ENCODE results near the gene ITGA2B.
"Not testable (repeated sequence)": the region's sequence is repeated elsewhere in the genome, so short reads cannot be mapped to it uniquely, and the experiment has no call there.

ITGA2B gene

DNA sequence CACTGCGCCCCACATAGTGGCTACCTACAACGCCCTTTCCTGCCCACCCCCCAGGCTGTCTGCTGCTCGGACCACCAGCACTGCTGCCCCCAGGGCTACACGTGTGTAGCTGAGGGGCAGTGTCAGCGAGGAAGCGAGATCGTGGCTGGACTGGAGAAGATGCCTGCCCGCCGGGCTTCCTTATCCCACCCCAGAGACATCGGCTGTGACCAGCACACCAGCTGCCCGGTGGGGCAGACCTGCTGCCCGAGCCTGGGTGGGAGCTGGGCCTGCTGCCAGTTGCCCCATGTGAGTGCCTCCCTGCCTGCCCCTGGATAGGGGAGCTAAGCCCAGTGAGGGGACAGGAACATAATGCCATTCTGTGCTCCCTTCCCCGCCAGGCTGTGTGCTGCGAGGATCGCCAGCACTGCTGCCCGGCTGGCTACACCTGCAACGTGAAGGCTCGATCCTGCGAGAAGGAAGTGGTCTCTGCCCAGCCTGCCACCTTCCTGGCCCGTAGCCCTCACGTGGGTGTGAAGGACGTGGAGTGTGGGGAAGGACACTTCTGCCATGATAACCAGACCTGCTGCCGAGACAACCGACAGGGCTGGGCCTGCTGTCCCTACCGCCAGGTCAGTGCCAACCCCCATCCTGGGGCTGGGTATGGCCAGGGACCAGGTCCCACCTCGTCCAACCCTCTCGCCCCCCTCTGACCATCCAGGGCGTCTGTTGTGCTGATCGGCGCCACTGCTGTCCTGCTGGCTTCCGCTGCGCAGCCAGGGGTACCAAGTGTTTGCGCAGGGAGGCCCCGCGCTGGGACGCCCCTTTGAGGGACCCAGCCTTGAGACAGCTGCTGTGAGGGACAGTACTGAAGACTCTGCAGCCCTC, 37.3 kb downstream of the ITGA2B start:
- DNase-seq (ENCODE audit: low read depth, low spot score), result no peak

DNA sequence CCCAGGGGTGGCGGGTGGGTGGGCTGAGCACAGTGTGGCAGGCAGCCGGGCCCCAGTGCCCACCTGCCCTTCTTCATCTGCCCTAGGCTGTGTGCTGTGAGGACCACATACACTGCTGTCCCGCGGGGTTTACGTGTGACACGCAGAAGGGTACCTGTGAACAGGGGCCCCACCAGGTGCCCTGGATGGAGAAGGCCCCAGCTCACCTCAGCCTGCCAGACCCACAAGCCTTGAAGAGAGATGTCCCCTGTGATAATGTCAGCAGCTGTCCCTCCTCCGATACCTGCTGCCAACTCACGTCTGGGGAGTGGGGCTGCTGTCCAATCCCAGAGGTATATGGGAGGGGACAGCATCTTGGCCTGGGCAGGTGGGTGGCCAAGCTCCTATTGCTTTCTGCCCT, 38.0 kb downstream of the ITGA2B start:
- DNase-seq (ENCODE audit: low read depth, low spot score), result no peak

DNA sequence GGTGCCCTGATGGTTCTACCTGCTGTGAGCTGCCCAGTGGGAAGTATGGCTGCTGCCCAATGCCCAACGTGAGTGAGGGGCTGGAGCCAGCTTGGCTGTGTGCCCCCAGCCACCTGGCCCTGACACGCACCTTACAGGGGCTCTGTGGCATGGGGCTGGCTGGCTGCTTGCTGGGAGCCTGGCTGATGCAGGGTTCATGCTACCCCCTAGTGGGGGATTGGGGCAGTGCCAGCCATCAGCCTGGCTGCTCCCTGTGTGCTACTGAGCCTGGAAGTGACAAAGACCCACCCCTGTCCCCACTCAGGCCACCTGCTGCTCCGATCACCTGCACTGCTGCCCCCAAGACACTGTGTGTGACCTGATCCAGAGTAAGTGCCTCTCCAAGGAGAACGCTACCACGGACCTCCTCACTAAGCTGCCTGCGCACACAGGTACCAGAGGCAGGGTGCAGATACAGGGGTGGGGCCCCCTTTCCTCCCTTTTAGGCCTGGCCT, 38.7 kb downstream of the ITGA2B start:
- DNase-seq (ENCODE audit: low read depth, low spot score), result peak; percentile 47

DNA sequence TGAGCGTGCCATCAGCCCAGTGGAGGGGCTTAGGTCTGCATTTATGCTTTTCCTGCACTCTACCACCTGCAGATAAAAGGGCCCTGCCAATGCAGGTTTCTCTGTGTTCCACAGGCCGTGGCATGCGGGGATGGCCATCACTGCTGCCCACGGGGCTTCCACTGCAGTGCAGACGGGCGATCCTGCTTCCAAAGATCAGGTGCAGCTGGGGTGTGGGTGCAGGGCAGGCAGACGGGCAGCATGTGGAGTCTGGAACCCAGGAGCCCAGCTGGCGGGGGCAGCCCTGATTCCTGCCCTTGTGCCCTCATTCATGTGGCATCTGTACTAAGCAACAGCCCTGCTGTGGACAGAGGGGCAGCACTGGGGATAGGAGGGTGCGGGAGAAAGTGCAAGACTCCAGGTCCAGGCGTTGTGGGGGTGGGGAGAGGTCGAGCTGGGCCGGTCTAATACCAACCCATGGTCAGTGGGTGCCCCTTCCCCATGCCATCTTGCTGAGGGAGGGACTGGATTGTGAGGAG, 39.8 kb downstream of the ITGA2B start:
- no peak for DNase-seq (ENCODE audit: low read depth, low spot score)

DNA sequence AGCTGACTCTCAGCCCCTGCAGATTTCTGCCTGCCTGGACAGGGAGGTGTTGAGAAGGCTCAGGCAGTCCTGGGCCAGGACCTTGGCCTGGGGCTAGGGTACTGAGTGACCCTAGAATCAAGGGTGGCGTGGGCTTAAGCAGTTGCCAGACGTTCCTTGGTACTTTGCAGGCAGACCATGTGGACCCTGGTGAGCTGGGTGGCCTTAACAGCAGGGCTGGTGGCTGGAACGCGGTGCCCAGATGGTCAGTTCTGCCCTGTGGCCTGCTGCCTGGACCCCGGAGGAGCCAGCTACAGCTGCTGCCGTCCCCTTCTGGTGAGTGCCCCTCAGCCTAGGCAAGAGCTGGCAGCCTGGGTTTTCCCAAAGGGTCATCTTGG, 40.5 kb downstream of the ITGA2B start:
- DNase-seq (ENCODE audit: low read depth, low spot score), result no peak

DNA sequence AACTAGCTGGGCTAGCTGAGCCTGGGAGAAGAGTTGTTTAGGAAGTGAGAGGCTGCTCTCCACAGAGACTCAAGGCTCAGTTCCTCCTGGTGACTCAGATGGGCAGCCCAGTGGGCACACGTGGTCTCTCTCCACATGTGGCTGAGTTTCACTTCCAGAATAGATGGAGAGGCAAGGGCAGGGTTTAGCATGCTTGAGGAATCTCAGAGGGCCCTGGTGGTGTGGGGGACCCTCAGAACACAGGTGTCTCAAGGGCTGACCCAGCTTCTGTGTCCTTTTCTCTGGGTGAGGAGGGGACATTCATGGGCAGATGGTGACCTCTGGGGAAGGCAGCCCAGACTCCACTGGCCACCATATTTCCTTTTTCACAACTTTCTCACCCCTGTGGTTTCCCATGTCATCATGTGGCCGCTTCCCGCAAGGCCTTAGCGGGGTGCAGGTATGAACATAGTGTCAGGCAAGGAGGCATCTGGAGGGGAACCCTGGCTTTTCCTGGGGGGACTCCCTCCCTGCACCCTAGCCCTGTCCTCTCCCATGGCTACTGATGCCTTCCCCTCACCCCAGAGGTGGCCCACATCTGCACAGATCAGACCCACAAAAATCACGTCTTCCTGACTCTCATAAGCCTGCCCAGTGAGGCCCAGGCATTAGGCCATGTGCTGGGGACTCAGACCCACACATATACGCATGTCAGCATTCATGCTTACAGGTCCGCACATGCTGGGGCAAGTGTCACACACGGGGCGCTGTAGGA, 41.0 kb downstream of the ITGA2B start:
- DNase-seq (ENCODE audit: low read depth, low spot score), result no peak

DNA sequence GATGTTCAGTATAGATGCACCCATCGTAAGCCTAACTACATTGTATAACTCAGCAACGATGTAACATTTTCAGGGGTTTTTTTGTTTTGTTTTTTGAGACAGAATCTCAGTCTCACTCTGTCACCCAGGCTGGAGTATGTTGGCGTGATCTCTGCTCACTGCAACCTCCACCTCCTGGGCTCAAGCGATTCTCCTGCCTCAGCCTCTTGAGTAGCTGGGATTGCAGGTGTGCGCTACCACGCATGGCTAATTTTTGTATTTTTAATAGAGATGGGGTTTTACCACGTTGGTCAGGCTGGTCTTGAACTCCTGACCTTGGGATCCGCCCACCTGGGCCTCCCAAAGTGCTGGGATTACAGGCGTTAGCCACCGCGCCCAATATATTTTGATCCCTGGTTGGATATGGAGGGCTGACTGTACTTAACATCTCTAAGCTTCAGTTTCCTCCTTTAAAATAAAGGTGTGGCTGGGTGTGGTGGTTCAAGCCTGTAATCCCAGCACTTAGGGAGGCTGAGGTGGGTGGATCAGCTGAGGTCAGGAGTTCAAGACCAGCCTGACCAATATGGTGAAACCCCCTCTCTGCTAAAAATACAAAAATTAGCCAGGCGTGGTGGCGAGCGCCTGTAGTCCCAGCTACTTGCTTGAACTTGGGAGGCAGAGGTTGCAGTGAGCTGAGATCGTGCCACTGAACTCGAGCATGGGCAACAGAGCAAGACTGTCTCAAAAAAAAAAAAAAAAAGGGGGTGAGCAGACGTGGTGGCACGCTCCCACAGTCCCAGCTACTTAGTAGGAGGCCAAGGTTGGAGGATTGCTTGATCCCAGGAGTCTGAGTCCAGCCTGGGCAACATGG, 42.0 kb downstream of the ITGA2B start:
- DNase-seq (ENCODE audit: low read depth, low spot score), result not testable (repeated sequence)

DNA sequence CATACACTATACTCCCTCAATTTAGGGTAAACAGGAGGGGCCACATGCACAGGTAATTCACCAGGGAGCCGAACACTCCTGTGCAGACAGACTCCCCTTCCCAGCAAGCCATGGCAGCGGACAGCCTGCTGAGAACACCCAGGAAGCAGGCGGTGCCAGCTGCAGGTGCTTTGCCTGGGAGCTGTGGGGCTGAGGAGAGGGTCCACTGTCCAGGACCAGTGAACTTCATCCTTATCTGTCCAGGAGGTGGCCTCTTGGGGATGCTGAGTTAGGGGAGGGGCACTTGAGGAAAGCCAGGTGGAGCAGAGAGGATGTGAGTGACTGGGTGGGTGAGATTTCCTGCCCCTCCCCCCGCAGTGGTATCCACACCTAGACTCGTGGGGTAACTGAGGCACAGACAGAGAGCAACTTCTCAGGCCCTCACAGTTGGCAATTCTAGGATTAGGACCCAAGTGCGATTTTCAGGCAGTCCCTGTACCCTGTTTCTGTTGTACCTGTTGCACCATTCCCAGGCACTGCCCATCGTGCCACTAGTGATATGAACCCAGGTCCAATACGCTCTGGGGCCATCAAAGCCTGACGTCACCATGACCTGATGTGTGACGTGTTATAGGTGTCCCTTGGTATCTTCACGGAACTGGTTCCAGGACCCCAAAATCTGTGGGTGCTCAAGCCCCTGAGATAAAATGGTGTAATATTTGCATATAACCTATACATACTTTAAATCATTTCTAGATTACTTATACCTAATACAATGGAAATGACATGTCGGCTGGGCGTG, 43.2 kb downstream of the ITGA2B start:
- DNase-seq (ENCODE audit: low read depth, low spot score), result no peak

DNA sequence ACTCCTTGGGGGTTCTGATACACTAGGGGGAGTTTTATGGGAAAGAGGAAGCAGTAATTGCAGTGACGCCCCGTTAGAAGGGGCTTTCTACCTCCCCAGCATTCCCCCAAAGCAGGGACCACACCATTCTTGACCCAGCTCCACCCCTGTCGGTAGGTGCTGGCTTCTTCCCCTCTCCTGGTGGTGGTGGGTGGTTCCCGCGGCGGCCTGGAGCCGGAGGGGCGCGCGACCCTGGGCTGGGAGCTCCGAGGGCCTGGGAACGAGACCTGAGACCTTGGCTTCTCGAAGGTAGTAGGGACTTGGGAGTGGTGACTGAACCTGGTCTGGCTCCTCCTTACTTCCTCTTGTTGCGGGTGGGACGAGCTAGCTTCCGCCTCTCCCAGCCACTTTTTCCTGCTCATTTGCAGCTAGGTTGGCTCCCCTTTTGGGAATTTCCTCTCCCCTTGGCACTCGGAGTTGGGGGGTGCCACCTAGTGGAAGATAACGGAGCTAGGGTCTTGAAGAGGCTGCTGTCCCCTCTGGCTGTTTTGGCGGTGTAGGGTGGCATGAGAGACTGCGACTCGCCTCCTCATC, 43.9 kb downstream of the ITGA2B start:
- DNase-seq (ENCODE audit: low read depth, low spot score), result no peak

DNA sequence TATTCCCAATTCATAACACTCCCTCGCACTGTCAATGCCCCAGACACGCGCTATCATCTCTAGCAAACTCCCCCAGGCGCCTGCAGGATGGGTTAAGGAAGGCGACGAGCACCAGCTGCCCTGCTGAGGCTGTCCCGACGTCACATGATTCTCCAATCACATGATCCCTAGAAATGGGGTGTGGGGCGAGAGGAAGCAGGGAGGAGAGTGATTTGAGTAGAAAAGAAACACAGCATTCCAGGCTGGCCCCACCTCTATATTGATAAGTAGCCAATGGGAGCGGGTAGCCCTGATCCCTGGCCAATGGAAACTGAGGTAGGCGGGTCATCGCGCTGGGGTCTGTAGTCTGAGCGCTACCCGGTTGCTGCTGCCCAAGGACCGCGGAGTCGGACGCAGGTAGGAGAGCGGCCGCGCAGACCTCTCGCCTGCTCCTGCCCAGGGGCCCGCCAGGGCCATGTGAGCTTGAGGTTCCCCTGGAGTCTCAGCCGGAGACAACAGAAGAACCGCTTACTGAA, 44.5 kb downstream of the ITGA2B start, which contains the start of gene GRN:
Gene GRN, plus strand, starts transcription at position 364 of the 515 bp plus-strand sequence. CDS start 3,863 bp downstream, outside the sequence.
- peak; percentile 70 for DNase-seq (ENCODE audit: low read depth, low spot score)

DNA sequence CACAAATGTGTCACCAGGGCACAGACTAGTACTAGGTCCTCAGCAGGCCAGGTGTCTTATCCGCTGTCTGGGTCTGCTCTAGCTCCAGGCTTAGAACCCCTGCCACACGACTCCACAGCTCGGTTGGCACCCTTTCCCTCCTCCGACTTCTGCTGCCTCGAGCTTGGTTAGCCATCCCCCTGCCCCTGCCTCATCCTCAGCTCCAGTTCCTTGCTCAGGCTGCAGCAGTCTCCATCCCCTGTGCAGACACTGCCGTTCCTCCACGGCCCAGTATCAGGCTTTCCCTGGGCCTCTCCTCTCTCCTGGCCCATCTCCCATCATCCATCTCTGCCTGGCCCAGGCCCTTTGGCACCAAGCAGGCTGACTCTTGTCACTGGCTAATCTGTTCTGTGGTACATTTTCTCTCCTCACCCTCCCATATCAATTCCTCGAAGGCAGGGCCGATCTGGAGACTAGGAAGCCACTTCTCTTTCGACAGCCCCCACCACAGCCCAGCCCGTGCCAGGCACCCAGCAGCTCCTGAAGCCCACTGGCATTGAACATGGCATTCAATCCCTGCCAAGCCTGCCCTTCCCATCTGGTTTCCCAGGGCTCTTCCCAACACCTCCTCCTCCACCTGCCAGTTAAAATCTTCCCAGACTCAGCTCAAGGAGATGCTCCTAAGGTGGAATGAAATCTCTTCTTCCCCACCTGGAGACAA, 45.8 kb downstream of the ITGA2B start:
- DNase-seq (ENCODE audit: low read depth, low spot score), result no peak

DNA sequence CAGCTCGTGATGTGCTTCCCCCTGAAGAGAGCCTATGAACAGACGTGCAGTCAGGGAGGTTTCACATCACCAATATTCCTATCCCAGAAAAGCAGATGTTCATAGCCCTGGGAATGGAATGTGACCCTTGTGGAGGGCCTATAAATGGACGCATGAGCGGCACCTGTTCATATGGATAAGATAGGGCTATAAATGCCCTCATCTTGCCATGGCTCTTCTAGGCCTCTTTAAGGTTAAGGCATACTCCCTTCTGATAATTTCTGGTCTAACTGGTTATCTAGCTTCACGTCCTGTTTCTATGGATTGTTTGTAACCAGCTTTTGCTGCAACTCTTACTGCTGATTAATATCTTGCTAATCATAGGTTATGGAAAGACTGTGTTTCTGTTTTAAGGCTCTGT, 48.9 kb downstream of the ITGA2B start:
- DNase-seq (ENCODE audit: low read depth, low spot score), result not testable (repeated sequence)

DNA sequence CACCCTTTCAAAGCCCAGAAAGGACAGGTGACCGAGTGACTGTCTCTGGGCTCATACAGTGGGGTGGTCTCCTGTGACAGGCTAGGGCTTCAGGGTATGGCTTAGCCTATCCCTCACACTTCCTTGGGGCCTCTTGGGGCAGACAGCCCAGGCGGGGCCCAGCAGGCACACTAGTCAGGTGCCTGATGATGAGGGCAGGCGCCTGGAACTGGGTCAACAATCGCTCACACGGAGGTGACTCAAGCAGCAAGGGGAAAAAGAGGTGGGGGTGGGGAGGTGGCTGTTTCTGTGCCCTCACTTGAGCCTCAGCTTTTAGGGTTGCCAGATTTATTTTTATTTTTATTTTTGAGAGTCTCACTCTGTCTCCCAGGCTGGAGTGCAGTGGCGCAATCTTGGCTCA, 50.7 kb downstream of the ITGA2B start:
- no peak for DNase-seq (ENCODE audit: low read depth, low spot score)

DNA sequence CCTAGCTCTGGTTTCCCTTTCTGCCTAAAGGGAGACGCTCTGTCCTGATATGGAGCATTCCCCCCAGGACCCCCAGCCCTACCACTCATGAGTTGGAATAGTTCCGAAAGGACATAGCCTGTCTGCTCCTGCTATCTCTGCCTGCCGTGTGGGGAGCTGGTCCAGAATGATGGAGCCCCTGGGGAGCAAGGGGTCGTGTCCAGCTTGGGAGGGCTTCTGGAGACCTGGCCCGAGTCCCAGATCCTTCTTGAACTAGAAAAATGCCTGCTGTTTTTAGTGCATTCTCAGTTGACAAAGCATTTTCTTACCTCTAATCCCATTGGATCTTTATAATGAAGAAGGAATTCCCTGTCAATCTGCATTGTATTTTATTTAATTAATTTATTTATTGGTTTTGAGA, 53.5 kb downstream of the ITGA2B start:
- no peak for DNase-seq (ENCODE audit: low read depth, low spot score)

DNA sequence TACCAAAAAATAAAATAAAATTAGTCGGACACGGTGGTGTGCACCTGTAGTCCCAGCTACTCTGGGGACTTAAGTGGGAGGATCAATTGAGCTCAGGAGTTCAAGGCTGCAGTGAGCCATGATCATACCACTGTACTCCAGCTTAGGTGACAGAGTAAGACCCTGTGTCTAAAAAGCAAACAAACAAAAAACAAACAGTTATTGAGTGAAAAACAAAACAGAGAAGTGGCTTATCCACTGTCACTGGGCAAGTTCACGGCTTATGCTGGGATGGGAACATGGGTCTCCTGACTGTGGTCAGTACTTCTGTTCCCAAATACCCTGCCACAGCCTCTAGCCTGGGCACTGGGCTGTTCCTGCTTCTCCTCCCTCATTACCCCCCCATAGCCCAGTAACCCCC, 53.9 kb downstream of the ITGA2B start:
- DNase-seq (ENCODE audit: low read depth, low spot score), result no peak

DNA sequence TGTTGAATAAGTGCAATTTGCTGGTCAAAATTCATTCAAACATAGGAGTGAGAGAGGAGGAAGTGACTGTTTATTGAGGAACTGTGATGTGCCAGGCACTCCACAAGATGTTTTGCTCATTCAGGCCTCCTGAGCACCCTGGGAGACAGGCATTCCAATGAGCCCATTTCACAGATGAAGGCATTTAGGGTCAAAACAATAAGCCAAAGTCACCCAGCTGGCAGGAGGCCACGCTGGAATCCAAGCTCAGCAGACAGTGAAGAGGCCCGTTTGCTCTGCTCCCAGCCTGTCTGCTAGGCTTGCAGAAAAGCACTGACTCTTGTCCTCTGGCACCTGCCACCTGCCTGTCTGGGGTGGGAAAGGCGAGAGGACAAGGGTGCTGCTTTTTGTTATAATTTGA, 54.7 kb downstream of the ITGA2B start:
- DNase-seq (ENCODE audit: low read depth, low spot score), result no peak

DNA sequence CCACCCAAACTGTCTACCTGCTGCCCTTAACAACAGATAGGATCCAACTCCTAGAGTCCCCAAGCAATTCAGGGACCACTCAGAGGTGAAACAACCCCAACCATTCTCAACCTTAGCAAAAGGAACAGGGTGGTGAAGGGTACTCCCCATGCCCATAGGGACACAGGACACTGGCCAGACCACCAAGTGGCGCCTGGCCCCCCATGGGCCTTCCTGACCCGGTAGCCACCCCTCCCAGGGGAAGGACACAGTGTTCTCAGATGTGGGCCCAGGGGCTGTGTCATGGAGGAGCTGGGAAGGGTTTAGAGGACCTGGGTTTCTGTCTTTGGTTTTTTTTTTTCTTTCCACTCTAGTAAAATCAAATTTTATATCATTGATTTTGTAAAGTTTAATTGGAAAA, 55.1 kb downstream of the ITGA2B start:
- no peak for DNase-seq (ENCODE audit: low read depth, low spot score)

DNA sequence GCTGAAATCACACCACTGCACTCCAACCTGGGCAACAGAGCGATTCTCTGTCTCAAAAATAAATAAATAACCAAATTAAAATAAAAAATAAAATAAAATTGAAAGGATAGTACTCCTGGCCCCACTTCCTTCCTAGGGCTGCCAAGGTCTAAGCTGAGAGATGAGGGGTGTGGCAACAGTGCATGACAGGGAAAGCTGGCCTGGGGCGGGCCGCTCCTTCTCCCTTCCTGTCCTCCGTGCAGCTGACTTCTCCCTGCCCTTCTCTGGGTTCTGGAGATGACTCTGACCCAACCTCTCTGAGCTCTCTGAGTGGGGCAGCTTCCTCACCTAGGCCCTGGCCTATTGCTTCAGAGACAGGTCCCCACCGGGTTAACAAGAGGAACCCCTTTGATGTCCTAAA, 56.1 kb downstream of the ITGA2B start:
- DNase-seq (ENCODE audit: low read depth, low spot score), result no peak

DNA sequence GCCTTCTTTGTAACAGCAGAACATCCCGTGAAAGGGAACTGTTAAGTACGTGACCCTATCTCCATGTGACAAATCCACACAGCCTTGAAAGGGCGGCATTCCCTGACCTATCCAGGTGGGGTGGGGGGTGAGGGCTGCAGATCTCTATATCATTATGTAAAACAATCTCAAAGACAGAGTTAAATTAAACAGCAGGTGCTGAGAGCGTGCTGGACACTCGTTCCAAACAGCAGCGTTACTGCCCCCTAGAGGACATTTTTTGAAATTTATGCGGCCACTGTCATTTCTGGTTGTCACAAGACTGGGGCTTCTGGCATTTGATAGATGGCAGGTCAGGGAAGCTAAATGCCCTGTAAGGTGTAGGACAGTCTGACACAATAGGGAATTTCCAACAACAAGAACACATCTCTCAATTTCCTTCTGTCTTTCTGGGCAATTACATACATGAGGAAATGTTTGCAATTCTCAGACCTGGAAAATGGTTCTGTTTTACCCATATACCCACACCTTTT, 58.1 kb downstream of the ITGA2B start:
- DNase-seq (ENCODE audit: low read depth, low spot score), result peak; percentile 49

Measured in activated naive CD8-positive, alpha-beta T cell treated with anti-CD3 and anti-CD28 coated beads, Interleukin-2, amount 50 U/mL, for 16 hours (primary cell).